SK-N-SH treated with all-trans-retinoic acid at 6 μM for 48 hours (cell line): ENCODE data around the gene HINT3.
A peak's percentile ranks its signal among the peaks of the same experiment; 100 is the strongest.

Source experiments
- ATAC-seq: fragments of 200-7000 bp; cut with Tn5 transposase; 3 replicates; pipeline ENCODE4 v1.9.1; 2020; ENCODE audit warnings: mild to moderate bottlenecking, moderate library complexity
- ARNTL ChIP-seq: fragments of 450-650 bp; formaldehyde crosslinking; IDR thresholded peaks from 2 replicates; pipeline ENCODE4 v1.5.0; 2020; ENCODE audit warnings: low read depth, mild to moderate bottlenecking, moderate library complexity, borderline replicate concordance
- CREB5 ChIP-seq: fragments of 250-450 bp; sonication (Bioruptor Pico); IDR thresholded peaks from 2 replicates; pipeline ENCODE4 v1.5.1; 2020; ENCODE audit warnings: low read depth, mild to moderate bottlenecking, moderate library complexity
- CSDC2 ChIP-seq: fragments of 250-450 bp; sonication (Bioruptor Pico); IDR thresholded peaks from 2 replicates; pipeline ENCODE4 v1.5.0; 2020; ENCODE audit warnings: mild to moderate bottlenecking, moderate library complexity
- CSRNP3 ChIP-seq: fragments of 250-450 bp; sonication (Bioruptor Pico); IDR thresholded peaks from 2 replicates; pipeline ENCODE4 v1.5.1; 2021; ENCODE audit warnings: mild to moderate bottlenecking, moderate library complexity
- ESRRG ChIP-seq: fragments of 250-450 bp; sonication (Bioruptor Pico); IDR thresholded peaks from 2 replicates; pipeline ENCODE4 v1.6.1; 2021; ENCODE audit warnings: mild to moderate bottlenecking
- GLIS3 ChIP-seq: fragments of 250-450 bp; sonication (Bioruptor Pico); IDR thresholded peaks from 2 replicates; pipeline ENCODE4 v1.5.0; 2020; ENCODE audit warnings: mild to moderate bottlenecking, moderate library complexity
- ISL1 ChIP-seq: fragments of 250-450 bp; sonication (Bioruptor Pico); IDR thresholded peaks from 2 replicates; pipeline ENCODE4 v2.1.2; 2022; ENCODE audit warnings: mild to moderate bottlenecking, moderate library complexity
- OSR1 ChIP-seq: fragments of 250-450 bp; sonication (Bioruptor Pico); IDR thresholded peaks from 2 replicates; pipeline ENCODE4 v1.8.0; 2022; ENCODE audit warnings: moderate library complexity, mild to moderate bottlenecking, inconsistent platforms
- PATZ1 ChIP-seq: fragments of 250-450 bp; sonication (Bioruptor Pico); IDR thresholded peaks from 2 replicates; pipeline ENCODE4 v1.8.0; 2020; ENCODE audit warnings: mild to moderate bottlenecking, moderate library complexity, borderline replicate concordance
- POU6F1 ChIP-seq: fragments of 250-450 bp; sonication (Bioruptor Pico); IDR thresholded peaks from 2 replicates; pipeline ENCODE4 v1.8.0; 2021; ENCODE audit warnings: low read depth, mild to moderate bottlenecking, moderate library complexity, borderline replicate concordance
- PPARA ChIP-seq: fragments of 250-450 bp; sonication (Bioruptor Pico); IDR thresholded peaks from 2 replicates; pipeline ENCODE4 v1.5.0; 2020; ENCODE audit warnings: mild to moderate bottlenecking, borderline replicate concordance
- RARB ChIP-seq: fragments of 250-450 bp; sonication (Bioruptor Pico); IDR thresholded peaks from 2 replicates; pipeline ENCODE4 v1.8.0; 2021; ENCODE audit warnings: mild to moderate bottlenecking, moderate library complexity
- SNAI2 ChIP-seq: fragments of 250-450 bp; sonication (Bioruptor Pico); IDR thresholded peaks from 2 replicates; pipeline ENCODE4 v1.5.0; 2020; ENCODE audit warnings: mild to moderate bottlenecking, moderate library complexity
- TCF4 ChIP-seq: fragments of 250-450 bp; sonication (Bioruptor Pico); IDR thresholded peaks from 2 replicates; pipeline ENCODE4 v1.8.0; 2021; ENCODE audit warnings: mild to moderate bottlenecking, moderate library complexity, borderline replicate concordance
- TOX ChIP-seq: fragments of 250-450 bp; sonication (Bioruptor Pico); IDR thresholded peaks from 2 replicates; pipeline ENCODE4 v1.8.0; 2021; ENCODE audit warnings: mild to moderate bottlenecking, moderate library complexity, borderline replicate concordance
- TSHZ2 ChIP-seq: fragments of 250-450 bp; sonication (Bioruptor Pico); IDR thresholded peaks from 2 replicates; pipeline ENCODE4 v1.5.0; 2020; ENCODE audit warnings: mild to moderate bottlenecking, moderate library complexity
- ZC3H10 ChIP-seq: fragments of 250-450 bp; sonication (Bioruptor Pico); IDR thresholded peaks from 2 replicates; pipeline ENCODE4 v1.5.1; 2021; ENCODE audit warnings: mild to moderate bottlenecking, moderate library complexity
- ZFP3 ChIP-seq: fragments of 250-450 bp; sonication (Bioruptor Pico); IDR thresholded peaks from 2 replicates; pipeline ENCODE4 v1.5.0; 2020; ENCODE audit warnings: mild to moderate bottlenecking, moderate library complexity
- ZFP30 ChIP-seq: fragments of 450-650 bp; formaldehyde crosslinking; IDR thresholded peaks from 2 replicates; pipeline ENCODE4 v1.5.0; 2022; ENCODE audit warnings: mild to moderate bottlenecking, moderate library complexity
- ZNF565 ChIP-seq: fragments of 450-650 bp; formaldehyde crosslinking; conservative IDR thresholded peaks from 2 replicates; pipeline ENCODE4 v1.5.0; 2020; ENCODE audit warnings: low read depth, mild to moderate bottlenecking, moderate library complexity
- ZNF8 ChIP-seq: fragments of 450-650 bp; formaldehyde crosslinking; IDR thresholded peaks from 2 replicates; pipeline ENCODE4 v1.5.0; 2020; ENCODE audit warnings: mild to moderate bottlenecking, moderate library complexity

Gene HINT3

GRCh38 chr6:125984311-125984710, 27.7 kb downstream of the HINT3 start:
- peak; percentile 8 for ATAC-seq
- TF ChIP-seq ISL1 = no peak
- TF ChIP-seq CSDC2 (CRISPR knock-in tag) = no peak
- no peak for TF ChIP-seq CSRNP3

- ATAC-seq = no peak
- TF ChIP-seq POU6F1 = no peak
- TF ChIP-seq CSRNP3 = no peak
- TF ChIP-seq RARB (CRISPR knock-in tag) = no peak
- TF ChIP-seq CREB5 (CRISPR knock-in tag) = no peak
- TF ChIP-seq OSR1 (CRISPR knock-in tag) = no peak
- TF ChIP-seq ZNF8 (CRISPR knock-in tag) = no peak
- no peak for TF ChIP-seq ARNTL (CRISPR knock-in tag)
- TF ChIP-seq ZFP30 (CRISPR knock-in tag) = no peak
- TF ChIP-seq ZNF565 (CRISPR knock-in tag) = no peak
- no peak for TF ChIP-seq PATZ1 (CRISPR knock-in tag)
- TF ChIP-seq SNAI2 (CRISPR knock-in tag) = no peak
- TF ChIP-seq ESRRG = no peak
- no peak for TF ChIP-seq TOX (CRISPR knock-in tag)
- TF ChIP-seq TCF4 (CRISPR knock-in tag) = no peak
- TF ChIP-seq TSHZ2 (CRISPR knock-in tag) = no peak
Measured at GRCh38 chr6:125985522-125985921, 29.0 kb downstream of the HINT3 start.

GRCh38 chr6:125985979-125986300, 29.4 kb downstream of the HINT3 start:
- no peak for ATAC-seq
- TF ChIP-seq TOX (CRISPR knock-in tag) (no peak), TCF4 (CRISPR knock-in tag) (no peak), SNAI2 (CRISPR knock-in tag) (no peak), PPARA (CRISPR knock-in tag) (no peak), ARNTL (CRISPR knock-in tag) (no peak), ISL1 (no peak), TSHZ2 (CRISPR knock-in tag) (no peak), ZC3H10 (CRISPR knock-in tag) (no peak), CSDC2 (CRISPR knock-in tag) (no peak), ZFP3 (CRISPR knock-in tag) (no peak), CSRNP3 (no peak), GLIS3 (CRISPR knock-in tag) (no peak), ZNF565 (CRISPR knock-in tag) (no peak), ESRRG (no peak), ZFP30 (CRISPR knock-in tag) (no peak)
